Skeletal muscle satellite cell (primary cell): ENCODE data around the gene SRP14.

ENCODE experiments used
- H3K27me3 ChIP-seq: 2 replicates; pipeline ENCODE4 v1.7.0; 2013; ENCODE audit warnings: low read length; ENCODE audit not compliant: control insufficient read depth, insufficient read depth
- H3K36me3 ChIP-seq: 2 replicates; pipeline ENCODE4 v1.7.0; 2013; ENCODE audit warnings: mild to moderate bottlenecking, control low read depth, low read length; ENCODE audit not compliant: insufficient read depth
- H3K4me1 ChIP-seq: 2 replicates; pipeline ENCODE4 v1.7.0; 2013; ENCODE audit warnings: low read length; ENCODE audit not compliant: control insufficient read depth, insufficient read depth
- H3K4me2 ChIP-seq: 2 replicates; pipeline ENCODE4 v1.7.0; 2013; ENCODE audit warnings: mild to moderate bottlenecking, low read length
- H3K4me3 ChIP-seq: 2 replicates; pipeline ENCODE4 v1.7.0; 2013; ENCODE audit warnings: low read length
- H3K9ac ChIP-seq: 2 replicates; pipeline ENCODE4 v1.7.0; 2013; ENCODE audit warnings: mild to moderate bottlenecking, low read depth, low read length, moderate library complexity
- H3K9me3 ChIP-seq: replicated peaks from 2 replicates; pipeline ENCODE4 v1.7.0; 2013; ENCODE audit warnings: mild to moderate bottlenecking, control low read depth, low read length

SRP14 gene

GRCh38 chr15:40064231-40064894 lies 25.4 kb upstream of the SRP14 start:
- H3K4me1 ChIP-seq = peaks cover 42% of the 10 kb centered on the region
- no peaks in the 10 kb centered on the region for H3K9me3 ChIP-seq
- no peak overlapping the region for H3K4me3 ChIP-seq
- no peaks in the 10 kb centered on the region for H3K27me3 ChIP-seq
- H3K9ac ChIP-seq = peak overlapping the region; percentile 48
- H3K4me2 ChIP-seq = peak overlapping the region; percentile 45
- H3K36me3 ChIP-seq = no peaks in the 10 kb centered on the region

DNA sequence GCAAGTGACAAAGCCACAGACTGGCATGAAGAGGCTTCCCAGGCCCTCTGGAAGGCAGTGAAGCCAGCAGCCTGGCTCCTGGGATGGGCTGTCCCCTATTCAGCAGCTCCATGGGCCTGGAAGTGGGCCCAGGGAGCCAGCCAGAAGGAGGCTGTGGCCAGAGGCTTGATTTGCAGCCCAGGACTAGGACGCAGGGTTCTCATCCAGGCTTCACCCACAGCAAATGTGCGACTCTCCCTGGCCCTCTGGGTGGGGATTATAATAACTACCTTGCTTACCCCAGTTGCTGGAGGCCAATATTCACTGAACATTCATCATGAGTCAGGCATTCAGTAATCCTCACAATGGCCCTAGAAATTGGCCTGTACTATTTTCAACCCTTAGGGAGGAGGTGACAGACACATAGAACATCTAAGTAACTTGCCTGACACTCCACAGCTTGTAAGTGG lies 24.6 kb upstream of the SRP14 start:
- Histone ChIP-seq H3K36me3 (no peaks in the 10 kb centered on the region), H3K9ac (peak overlapping the region; percentile 48), H3K4me2 (peak overlapping the region; percentile 45), H3K4me1 (peaks cover 39% of the 10 kb centered on the region), H3K9me3 (no peaks in the 10 kb centered on the region), H3K4me3 (peak overlapping the region; percentile 0), H3K27me3 (no peaks in the 10 kb centered on the region)

GRCh38 chr15:40062816-40063562 lies 24.0 kb upstream of the SRP14 start:
- H3K36me3 ChIP-seq = no peaks in the 10 kb centered on the region
- no peaks in the 10 kb centered on the region for H3K27me3 ChIP-seq
- no peaks in the 10 kb centered on the region for H3K9me3 ChIP-seq
- H3K4me1 ChIP-seq = peaks cover 37% of the 10 kb centered on the region
- H3K4me2 ChIP-seq = peak overlapping the region; percentile 45
- peak overlapping the region; percentile 32 for H3K9ac ChIP-seq
- peak overlapping the region; percentile 0 for H3K4me3 ChIP-seq

DNA sequence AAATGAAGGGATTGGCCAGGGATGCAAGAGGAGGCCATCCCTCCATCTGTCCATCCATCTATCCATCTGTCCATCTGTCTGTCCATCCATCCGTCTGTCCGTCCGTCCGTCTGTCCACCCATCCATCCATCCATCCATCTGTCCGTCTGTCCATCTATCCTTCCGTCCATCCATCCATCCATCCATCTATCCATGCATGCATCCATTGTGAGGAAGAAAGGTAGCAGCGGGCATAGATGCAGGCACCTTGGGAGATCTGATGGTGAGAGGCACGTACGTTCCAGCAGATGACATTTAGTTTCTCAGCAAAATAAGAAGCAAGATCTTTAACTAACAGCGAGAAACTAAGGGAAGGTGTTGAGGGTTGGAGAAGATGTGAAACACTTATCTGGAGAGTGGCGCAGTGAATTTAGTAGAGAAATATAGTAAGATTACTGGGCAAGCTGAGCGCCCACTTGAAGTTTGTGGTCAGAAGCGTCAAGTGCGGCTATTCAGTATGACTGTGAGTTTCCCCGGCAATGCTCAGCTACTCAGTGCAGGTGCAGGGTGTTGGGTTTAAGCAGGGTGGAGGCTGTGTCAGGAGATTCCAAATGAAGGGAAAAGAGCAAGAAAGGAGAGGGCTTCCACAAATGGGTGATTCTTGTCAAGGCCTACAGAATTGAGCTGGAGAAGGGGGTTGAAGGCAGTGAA lies 22.4 kb upstream of the SRP14 start:
- no peaks in the 10 kb centered on the region for H3K9me3 ChIP-seq
- no peak overlapping the region for H3K4me3 ChIP-seq

GRCh38 chr15:40060236-40060961 lies 21.4 kb upstream of the SRP14 start:
- Histone ChIP-seq H3K36me3 (no peaks in the 10 kb centered on the region), H3K4me2 (no peak overlapping the region), H3K27me3 (no peaks in the 10 kb centered on the region), H3K4me1 (peaks cover 40% of the 10 kb centered on the region), H3K9me3 (no peaks in the 10 kb centered on the region), H3K4me3 (no peak overlapping the region), H3K9ac (no peak overlapping the region)

More for the DNA sequence above, 22.4 kb upstream of the SRP14 start:
- Histone ChIP-seq H3K36me3 (no peaks in the 10 kb centered on the region), H3K4me2 (no peak overlapping the region), H3K4me1 (peaks cover 37% of the 10 kb centered on the region), H3K9ac (no peak overlapping the region), H3K27me3 (no peaks in the 10 kb centered on the region)

DNA sequence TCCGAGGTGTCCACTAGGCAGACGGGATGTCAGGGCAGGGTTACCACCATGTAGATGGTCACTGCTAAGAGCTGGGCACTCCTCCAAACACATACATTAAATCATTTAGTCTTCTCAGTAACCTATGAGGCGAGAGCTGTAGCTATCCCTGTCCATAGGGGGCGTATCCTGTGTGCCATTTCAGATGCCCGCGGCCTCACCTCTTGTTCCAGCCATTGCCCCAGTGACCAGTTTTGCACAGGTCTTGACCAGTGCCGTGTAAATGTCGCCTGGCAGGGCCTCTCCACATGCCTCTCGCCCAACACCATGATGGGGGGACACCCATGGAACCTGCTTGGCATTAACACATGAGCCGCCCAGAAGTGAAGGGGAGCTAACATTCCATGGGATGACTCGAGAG lies 20.8 kb upstream of the SRP14 start:
- Histone ChIP-seq H3K4me2 (no peak overlapping the region), H3K4me3 (no peak overlapping the region), H3K9me3 (no peaks in the 10 kb centered on the region), H3K4me1 (peaks cover 42% of the 10 kb centered on the region), H3K9ac (no peak overlapping the region), H3K36me3 (no peaks in the 10 kb centered on the region), H3K27me3 (no peaks in the 10 kb centered on the region)

GRCh38 chr15:40058476-40059140 lies 19.6 kb upstream of the SRP14 start:
- no peak overlapping the region for H3K4me3 ChIP-seq
- H3K4me2 ChIP-seq = peak overlapping the region; percentile 9
- no peaks in the 10 kb centered on the region for H3K36me3 ChIP-seq
- H3K27me3 ChIP-seq = no peaks in the 10 kb centered on the region
- no peaks in the 10 kb centered on the region for H3K9me3 ChIP-seq
- peaks cover 40% of the 10 kb centered on the region for H3K4me1 ChIP-seq
- H3K9ac ChIP-seq = peak overlapping the region; percentile 7

- Histone ChIP-seq H3K9me3 (no peaks in the 10 kb centered on the region), H3K27me3 (no peaks in the 10 kb centered on the region), H3K4me3 (no peak overlapping the region), H3K4me2 (no peak overlapping the region), H3K9ac (no peak overlapping the region), H3K36me3 (no peaks in the 10 kb centered on the region), H3K4me1 (peaks cover 28% of the 10 kb centered on the region)
Observed at GRCh38 chr15:40055576-40056293, 16.8 kb upstream of the SRP14 start.

DNA sequence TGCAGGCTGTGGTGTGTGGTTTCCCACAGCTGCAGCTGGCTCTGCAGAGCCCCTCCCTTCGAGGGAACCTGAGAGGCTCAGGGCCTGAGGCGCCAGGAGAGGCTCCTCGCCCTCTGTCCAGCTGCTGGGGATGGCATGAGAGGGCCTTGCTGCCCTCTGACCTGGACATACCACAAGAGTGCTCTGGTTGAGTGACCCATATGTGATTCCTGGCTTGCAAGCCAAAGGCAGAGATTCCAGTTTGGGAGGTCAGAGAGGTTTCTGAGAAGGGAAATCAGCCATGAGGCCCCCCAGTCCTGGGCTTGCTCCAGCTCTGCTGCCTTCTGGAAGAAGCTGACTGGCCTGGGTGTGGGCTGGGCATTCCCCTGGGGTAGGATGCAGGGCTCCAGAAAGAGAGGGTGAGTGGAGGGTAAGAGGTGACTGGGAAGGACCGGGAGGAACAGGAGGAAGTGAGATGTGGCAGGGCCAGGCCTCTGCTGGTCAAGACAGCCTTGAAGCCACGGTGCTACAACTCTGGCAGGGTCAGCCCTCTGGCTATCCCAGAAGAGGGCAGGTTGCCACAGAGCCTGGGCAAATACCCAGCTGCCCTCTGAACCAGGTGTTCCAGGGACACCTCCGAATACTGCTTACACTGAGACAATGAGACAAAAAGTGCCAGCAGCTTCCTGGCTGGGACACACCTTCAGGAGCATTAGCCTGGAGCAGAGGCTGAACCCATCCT lies 16.0 kb upstream of the SRP14 start:
- peaks cover 28% of the 10 kb centered on the region for H3K4me1 ChIP-seq
- no peak overlapping the region for H3K4me3 ChIP-seq
- no peak overlapping the region for H3K9ac ChIP-seq

GRCh38 chr15:40054605-40054854 lies 15.5 kb upstream of the SRP14 start:
- peaks cover 28% of the 10 kb centered on the region for H3K4me1 ChIP-seq
- H3K27me3 ChIP-seq = no peaks in the 10 kb centered on the region
- H3K9ac ChIP-seq = no peak overlapping the region
- H3K9me3 ChIP-seq = no peaks in the 10 kb centered on the region
- no peak overlapping the region for H3K4me3 ChIP-seq
- H3K4me2 ChIP-seq = no peak overlapping the region
- H3K36me3 ChIP-seq = no peaks in the 10 kb centered on the region

More for the DNA sequence above, 16.0 kb upstream of the SRP14 start:
- Histone ChIP-seq H3K36me3 (no peaks in the 10 kb centered on the region), H3K9me3 (no peaks in the 10 kb centered on the region), H3K27me3 (no peaks in the 10 kb centered on the region), H3K4me2 (no peak overlapping the region)
